ENCODE measurements around the gene TRIM33.
"Not testable (repeated sequence)": the region's sequence is repeated elsewhere in the genome, so short reads cannot be mapped to it uniquely, and the experiment has no call there.

The TRIM33 gene

DNA sequence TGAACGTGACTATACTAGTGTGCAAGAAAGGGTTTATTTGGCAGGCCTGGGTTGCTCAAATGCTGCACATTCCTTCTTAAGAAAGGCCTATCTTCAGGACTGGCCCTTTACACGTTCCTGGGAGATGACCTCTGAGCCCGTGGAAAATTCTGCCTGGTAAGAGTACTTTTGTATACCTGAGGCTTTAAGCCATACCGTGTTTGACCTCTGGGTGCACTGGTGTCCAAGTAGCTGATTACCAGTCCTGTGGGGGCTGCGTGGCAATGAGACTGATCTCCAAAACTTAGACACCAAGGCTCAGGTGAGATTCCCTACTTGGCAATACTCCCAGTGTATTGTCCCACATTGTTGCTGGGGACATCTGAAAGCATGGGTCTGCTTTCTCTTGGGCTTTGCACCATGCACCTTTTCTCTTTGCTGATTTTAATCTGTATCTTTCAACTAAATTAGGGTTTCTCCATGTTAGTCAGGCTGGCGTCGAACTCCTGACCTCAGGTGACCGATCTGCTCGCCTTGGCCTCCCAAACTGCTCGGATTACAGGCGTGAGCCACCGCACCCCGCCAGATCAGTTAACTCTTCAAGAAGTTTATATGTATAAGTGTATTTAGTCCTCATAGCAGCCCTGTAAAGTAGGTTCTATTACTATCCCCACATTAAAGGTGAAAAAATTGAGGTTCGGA is 44.5 kb downstream of the TRIM33 start:
- DNase-seq: no peak

DNA sequence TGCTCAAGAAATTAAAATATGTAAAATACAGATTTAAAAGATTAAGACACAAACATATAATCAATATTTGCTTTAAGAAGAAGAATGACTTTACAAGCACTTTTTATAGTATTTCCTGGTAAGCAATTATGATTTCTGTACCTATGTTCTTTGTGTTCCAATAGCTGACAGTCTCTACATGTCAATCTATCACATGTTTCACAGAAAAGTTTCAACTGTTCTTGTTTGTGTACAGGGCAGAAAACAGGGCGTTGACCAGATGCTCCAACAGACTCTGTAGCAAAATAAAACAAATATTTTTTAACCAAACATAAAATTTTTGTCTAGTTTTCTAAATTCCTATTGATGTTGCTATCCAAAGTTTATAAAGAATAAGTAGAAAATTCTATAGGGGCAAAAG is 48.0 kb downstream of the TRIM33 start:
- DNase-seq: no peak

DNA sequence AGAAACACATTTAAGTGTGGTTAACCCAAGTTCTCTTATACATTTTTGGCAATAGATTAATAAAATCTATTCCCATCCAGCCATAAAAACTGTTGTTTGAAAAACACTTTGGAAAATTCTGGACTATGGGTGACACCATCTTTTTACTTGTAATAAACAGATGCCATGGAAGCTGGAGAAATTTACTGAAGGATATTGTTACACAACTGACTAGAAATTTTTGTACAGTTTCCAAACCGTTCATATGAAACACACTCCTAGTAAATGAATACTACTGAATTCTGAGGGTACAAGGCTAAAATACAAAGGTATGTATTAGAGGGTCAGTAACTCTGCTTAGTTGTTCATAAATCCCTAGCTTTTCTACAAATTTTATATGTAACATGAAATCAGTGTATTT is 48.7 kb downstream of the TRIM33 start:
- no peak for DNase-seq

DNA sequence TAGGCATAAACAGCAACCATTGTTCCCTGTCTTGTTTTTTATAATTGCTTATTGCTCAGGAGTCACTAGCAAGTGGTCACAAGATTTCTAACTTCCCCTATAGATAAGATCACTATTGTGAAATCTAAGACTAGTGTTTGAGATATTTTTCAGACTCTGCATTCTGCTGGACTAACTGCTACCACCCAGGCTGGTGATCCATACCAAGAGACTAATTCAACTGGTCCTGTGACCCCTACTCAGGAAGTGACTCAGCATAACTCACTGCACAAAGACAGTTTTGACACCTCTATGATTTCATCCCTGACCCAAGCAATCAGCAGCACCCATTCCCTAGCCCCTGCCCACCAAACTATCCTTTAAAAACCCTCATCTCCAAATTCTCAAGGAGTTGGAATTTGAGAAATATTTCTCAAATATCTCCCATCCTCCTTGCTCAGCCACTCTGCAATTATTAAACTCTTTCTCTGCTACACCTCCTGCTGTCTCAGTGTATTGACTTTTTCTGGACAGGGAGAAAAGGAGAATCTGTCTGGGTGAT is 52.7 kb downstream of the TRIM33 start:
- DNase-seq: no peak

DNA sequence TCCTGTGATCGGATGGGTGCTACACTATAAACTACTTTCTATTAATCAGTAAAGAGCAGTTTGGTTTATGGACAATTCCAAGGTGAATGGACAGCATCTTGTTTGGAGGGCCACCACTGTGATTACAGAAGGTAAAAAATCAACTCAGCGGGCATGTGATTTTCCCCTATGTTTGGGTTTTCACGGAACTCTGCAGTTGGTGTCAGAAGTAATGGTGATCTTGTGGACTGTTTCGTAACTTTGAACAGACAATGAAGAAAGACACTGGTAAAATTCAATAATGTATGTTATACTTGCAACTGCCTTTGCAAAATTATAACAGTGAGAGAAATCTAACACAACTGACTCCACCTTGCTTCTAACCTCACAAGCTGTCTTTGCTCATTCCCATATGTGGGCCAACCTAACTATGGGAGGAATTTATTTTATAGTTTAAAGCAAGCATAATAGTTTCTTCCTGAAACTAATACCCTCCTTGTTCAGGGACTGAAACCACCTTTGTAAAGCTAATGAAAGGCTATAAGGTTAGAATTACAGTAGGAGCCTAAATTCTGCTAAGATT is 53.2 kb downstream of the TRIM33 start:
- no peak for DNase-seq

DNA sequence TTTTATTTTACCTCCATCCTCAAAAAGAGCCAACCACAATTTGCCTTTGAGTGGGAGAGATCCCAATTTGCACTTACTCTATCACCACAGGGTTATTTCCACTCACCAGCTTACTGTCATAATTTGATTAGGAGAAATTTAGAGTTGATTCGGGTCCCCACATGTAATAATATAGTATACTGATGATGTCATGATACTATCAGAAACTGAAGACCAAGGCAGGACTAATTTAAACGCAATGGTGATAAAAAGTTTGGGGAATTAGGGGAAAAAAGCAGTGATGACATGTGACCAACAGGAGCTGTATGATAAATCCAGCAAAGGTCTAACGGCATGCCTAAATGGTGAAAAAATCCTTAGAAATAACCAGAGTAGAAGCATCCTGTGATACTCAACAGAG is 54.4 kb downstream of the TRIM33 start:
- no peak for DNase-seq

DNA sequence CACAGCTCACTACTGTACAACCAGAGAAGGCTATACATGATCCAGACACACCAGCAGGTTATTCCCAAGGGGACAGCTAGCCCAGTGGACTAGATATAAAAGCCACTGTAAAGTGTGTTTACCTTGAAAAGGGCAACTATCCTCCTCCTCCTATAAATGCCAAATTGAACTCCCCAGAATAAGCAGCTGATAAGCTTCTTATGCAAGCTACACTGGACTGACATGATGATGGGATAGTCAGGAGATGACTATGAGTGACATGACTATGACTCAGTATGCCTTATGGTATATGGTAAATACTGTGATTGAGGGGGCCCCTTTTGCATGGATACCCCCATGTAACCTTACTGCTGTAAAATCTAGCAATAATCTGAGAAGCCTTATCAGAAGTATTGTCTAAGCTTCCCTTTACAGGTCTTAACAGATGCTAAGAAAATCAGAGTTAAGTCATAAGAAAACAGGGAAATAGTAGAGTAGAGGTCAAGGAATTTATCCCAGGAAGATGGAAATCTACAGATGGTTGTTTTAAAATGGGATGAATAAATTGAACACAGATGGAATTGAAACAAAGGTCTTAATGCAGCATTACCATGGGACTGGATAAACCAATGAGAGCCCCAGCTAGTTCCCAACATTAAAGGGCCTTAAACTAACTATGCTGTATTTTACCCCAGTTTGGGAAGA is 55.8 kb downstream of the TRIM33 start:
- DNase-seq: no peak

DNA sequence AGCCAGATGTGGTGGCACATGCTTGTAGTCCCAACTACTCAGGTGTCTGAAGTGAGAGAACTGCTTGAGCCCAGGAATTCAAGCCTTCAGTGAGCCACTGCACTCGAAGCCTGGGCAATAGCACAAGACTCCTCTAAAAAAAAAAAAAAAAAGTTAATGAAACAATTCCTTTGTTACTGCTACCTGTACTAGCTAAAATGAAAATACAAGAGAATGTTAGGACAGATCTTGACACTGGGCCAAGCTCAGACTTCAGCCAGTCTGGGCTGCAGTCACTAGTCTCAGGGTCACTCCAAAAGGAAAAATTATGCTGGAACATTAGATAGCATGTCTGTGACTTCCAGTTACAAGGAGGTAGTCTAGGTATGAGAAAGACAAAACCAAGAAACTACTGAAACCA is 56.5 kb downstream of the TRIM33 start:
- DNase-seq: no peak

DNA sequence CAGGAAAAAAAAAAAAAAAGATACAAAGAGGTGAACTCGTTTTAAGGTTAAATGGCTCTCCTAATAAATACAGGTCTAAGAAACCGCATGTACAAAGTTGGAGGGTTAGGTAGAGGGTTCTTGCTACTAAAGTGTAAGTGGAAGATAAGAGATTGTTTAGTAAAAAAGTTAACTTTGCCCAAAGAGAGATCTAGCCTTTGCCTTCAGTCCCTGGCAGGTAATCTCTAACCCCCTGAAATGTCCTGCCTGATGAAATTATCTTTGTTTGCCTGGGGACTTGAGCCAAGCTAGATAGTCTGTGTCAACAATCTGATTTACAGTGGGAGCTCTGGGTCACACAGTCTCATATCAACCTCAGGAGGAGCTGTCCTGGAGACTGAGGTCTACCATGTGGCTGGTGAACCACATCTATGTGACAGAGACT is 57.6 kb downstream of the TRIM33 start:
- no peak for DNase-seq

DNA sequence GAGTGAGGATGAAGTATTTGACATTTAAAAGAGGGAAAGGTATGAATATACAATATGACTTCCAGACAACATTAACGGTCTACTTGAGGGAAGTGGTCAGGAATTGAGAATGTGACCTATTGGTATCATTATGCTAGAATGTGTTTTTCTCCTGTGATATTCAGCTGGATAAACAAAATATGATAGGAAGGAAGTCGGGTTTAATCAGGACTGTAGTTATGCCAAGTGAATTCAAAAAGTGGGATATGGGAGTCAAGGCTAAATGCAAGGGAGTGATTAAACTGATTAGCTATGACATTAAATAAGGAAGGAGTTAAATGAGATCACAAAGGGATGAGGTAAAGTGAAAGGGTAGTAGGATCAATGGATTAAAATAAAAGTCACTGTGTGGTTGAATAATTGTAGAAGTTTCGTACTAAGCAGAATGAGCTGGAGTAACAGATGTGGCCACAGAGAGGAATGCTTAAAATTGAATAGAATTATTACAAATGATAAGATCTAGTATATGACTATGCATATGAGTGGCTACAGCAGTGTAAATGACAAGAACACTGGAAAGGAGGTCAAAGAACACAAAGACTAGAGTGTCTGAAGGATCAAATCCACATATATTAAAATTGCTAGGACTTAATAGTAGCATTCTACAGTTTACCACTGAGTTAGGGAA is 62.5 kb downstream of the TRIM33 start:
- DNase-seq: no peak

DNA sequence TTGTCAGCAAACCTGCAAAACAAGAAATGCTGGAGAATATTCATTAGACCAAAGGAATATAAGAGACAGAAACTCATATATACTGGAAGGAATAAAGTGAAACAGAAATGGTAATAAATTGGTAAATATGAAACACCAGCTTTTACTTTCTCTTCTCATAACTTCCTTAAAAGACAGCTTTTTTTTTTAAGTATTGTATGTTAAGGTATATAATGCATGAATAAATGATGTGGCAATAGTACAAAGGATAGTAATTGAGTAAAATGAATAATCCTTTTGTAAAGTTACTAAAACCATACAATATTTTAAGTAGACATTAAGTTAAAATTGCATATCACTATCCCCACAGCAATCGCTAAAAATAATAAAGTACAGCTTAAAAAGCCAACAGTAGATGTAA is 64.8 kb downstream of the TRIM33 start:
- DNase-seq: no peak

DNA sequence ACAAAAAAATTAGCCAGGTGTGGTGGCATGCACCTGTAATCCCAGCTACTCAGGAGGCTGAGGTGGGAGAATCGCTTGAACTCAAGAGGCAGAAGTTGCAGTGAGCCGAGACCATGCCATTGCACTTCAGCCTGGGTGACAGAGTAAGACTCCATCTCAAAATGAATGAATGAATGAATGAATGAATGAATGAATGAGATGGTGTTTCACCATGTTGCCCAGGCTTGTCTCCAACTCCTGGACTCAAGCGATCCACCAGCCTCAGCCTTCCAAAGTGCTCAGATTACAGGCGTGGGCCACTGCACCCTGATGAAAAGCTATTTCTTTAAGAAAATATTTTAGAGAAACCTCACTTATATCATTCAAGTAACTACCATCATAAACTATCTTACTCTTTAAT is 67.8 kb downstream of the TRIM33 start:
- DNase-seq: not testable (repeated sequence)

DNA sequence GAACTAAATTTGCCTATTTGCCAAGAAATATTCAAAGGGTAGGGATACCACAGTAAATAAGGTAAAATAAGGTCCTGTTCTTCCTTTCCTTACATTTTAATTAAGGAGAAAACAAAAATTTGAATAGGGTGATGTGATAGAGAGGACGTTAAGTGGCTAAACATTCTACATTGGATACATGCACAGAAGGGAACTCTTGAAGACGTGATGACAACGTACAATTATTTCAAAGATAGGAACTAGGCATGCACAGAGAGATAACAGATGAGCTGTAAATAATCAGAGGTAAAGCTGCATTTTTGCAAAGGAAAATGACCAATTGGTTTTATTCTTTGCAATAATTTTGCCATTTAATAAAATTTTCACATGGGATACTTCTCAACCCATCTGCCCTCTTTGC is 69.7 kb downstream of the TRIM33 start:
- no peak for DNase-seq

DNA sequence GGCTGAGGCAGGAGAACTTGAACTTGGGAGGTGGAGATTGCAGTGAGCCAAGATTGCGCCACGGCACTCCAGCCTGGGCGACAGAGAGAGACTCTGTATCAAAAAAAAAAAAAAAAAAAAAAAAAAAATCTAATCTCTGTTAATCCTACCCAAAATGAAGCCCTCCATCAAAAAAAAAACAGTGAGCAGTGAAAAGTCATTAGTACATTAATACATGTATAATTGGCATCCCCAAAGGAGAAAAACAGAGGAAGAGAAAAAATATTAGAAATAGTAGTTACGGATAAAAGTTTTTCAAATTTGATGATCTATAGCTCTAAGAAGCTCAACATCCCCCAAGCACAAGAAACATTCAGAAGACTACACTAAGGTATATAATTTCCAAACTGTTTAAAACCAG is 71.6 kb downstream of the TRIM33 start:
- no peak for DNase-seq

DNA sequence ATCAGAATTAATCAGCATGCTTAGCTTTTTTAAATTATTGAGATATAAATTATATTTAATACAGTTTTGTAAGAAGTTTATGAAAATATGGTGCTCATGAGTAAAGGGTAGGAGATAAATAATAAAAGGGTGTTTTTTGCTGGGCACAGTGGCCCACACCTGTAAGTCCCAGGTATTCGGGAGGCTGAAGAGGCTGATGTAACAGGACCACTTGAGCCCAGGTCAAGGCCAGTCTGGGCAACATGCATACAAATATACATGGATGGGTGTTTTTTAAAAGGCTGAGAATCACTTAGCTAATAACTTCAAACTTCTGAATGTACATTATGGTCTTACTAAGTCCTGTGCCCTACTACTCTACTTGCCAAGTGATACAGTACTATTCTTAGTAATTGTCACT is 73.2 kb downstream of the TRIM33 start:
- no peak for DNase-seq

DNA sequence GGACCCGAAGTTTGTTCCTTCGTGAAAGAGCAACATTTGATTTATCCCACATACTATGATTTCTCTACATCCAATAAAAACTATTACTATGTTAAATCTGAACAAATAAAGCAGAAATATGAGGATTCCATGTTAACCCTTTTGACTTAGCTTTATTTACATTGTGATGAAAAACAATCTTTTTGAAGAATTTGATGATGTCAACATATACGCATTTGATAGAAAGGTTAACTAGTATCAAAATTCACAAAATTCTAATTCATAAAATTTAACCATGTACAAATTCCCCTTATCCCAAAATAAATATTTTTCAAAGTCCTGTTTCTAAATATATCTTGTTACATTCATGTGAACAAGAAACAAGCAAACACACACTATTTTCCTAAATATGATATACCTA is 74.2 kb downstream of the TRIM33 start:
- DNase-seq: no peak

DNA sequence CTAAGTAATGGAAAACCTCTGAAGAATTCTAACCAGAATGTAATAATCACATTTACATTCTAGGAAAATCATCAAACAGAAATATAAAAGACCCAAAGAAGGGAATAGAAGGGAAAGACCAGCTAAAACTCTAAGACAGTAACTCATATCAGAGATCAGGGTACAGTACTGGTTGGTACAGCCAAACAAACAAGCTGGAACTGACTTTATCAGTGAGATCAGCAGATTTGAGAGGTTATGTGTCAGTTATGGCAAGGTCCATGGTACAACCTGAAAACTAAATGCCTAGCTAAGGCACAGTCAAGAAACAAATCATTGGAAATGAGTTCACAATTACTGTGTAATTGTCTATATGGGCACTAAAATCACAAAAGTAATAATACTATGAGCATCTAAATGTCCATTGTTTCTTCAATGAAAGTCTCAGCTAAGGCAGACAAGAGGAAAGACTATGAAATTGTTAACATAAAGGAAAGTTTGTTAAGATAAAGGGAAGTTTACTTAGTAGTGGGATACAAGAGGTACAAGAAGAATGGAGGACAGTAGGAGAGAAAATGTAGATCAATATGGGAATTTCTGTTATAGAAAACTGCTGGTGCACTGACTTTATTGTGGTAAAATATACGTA is 75.8 kb downstream of the TRIM33 start:
- no peak for DNase-seq

DNA sequence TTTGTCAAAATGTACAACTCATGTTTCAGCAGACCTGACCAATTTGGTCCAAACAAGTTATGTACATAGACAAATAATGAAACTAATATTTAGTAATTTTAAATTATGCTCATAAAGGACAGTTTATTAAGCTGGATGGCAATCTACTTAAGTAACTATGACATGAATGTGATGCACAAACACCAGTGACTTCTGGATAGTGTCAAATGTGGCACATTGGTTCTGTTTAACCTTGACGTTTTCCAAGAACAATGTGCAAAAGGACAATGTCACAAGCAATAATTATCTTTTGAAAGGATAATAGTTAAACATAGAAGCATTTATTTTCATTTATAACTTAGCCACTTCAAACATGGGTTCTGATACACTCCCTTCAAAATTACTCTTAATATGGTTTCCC is 80.0 kb downstream of the TRIM33 start:
- no peak for DNase-seq

DNA sequence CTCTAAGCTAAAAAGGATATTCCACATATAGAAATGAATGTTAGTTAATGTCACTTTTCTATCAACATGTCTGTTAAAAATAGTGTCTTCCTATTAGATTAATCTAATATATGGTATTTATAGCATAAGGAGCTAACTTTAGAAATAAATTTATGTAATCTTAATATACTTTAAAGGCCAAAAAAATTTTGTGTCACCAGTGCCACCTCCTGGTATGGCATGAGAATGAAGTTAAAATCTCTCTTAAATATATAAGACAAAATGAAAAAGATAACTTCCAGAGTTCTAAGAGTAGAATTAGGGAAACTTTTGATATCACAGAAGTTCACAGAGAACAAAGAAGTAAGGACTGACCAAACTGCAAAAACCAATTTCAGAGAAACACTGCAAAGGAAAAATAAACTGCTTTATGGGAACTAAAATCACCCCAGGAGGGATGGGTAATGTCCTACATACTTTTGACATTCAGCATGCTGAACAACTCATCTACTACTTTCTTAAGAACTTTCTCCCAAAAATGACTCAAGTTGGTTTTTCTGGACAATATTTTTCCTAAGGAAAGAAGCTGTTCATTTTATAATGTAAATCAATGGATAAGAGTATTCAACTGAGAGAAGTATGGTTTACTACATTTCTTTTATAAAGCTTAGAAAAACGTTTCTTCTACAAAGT is 82.8 kb downstream of the TRIM33 start:
- peak in 1 of 2 experiments; percentile 7 for DNase-seq

DNA sequence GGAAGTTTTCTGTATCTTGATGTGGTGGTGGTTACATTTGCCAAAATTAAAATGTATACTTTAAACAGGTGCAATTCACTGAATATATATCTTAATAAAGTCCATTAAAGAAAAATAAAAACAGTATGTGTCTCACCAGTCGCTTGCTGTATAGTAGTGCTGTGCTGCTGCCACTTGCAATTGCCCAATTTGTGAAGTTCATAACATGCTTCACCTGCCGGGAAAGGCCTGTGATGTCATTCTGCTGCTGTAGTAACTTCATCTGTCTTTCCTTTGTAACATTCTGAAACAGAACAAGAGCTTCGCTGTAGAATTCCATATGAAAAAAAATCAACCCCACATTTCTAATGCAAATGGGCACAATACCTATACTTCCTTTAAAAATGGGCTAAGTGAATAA is 83.4 kb downstream of the TRIM33 start:
- no peak for DNase-seq

DNA sequence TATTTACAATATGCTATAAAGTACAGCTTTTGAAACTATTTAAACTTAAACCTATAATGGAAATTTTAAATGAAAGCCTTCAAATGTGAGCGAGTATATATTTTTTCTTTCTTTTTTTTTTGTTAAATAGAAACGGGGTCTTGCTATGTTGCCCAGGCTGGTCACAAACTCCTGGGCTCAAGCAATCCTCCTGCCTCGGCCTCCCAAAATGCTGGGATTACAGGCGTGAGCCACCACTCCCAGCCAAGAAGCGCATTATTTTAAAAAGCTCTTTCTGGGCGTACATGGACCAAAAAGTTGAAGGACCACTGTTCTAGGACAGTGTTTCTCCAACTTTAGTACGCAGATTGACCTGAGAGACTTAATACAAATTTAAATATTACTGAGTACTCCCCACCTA is 87.5 kb downstream of the TRIM33 start:
- no peak for DNase-seq

DNA sequence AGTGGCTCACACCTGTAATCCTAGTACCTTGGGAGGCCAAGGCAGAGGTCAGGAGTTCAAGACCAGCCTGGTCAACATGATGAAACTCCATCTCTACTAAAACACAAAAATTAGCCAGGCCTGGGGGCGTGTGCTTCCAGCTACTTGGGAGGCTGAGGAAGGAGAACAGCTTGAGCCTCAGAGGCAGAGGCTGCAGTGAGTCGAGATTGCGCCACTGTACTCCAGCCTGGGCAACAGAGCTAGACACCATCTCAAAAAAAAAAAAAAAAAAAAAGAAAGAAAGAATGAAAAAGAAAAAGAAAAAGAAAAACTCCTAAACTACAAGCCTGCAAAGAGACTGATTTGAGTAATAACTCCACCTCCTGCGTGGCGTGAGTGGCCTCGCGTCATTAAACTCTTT is 92.1 kb downstream of the TRIM33 start:
- not testable (repeated sequence) for DNase-seq

DNA sequence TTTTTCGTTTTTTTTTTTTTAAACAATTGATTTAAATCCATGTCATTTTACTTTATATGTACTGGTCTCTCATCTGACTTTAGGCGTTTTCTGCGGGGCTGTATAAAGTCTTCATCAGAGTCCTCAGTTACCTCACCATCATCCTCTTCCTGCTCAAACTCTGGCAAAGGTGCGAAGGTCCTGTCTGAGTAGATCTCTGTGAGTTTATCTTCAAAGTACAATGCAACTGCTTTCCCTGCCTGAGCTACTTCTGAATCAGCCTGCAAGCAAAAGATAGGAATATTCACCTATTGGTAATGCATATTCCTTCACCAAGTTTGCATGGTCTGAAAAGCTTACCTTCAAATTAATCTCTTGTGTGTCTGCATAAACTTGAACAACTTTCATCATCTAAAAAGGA is 113.4 kb downstream of the TRIM33 start:
- no peak for DNase-seq
